HG03439 (cell line): Measurements from ENCODE around the gene CRELD1.
"Not testable (repeated sequence)": the region's sequence is repeated elsewhere in the genome, so short reads cannot be mapped to it uniquely, and the experiment has no call there.

Experiments used
- ATAC-seq: cut with Tn5 transposase; IDR thresholded peaks from one replicate; pipeline ENCODE4 v1.9.1; 2021; ENCODE audit warnings: mild to moderate bottlenecking, moderate library complexity; ENCODE audit not compliant: unreplicated experiment

CRELD1 gene, protein sequence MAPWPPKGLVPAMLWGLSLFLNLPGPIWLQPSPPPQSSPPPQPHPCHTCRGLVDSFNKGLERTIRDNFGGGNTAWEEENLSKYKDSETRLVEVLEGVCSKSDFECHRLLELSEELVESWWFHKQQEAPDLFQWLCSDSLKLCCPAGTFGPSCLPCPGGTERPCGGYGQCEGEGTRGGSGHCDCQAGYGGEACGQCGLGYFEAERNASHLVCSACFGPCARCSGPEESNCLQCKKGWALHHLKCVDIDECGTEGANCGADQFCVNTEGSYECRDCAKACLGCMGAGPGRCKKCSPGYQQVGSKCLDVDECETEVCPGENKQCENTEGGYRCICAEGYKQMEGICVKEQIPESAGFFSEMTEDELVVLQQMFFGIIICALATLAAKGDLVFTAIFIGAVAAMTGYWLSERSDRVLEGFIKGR

DNA sequence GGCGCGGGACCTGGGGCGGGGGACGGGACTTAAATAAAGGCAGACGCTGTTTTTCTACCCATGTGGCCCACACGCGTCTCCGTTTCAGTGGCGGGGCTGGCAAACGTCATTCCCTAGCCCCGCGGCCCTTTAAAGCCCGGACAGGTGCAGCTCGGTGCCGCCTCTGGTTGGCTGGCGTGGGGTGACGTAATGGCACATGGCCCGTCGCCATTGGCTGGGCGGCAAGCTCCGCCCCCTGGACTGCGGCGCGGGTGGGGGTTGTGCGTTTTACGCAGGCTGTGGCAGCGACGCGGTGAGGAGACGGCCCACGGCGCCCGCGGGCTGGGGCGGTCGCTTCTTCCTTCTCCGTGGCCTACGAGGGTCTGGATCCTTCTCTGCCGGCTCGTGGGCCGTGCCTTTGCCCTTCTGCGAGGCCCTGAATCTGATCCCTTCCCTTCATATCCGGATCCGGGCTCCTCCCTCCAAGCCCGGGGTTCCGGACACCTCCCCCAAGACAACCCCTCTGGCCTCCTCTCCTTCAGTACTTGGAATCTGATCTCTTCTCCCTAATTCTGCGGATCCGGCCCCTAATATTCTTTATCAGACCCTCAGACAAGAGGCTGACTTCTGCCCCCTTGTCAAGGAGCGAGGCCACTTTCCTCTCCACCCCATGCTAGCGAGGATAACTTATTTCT is at the start of gene CRELD1:
CRELD1 (plus strand) TSS at position 274 of the 674 bp plus-strand sequence. CDS start 605 bp downstream, outside the sequence.
- ATAC-seq = peak; percentile 88

- ATAC-seq = no peak
These were observed 49.0 kb upstream of the CRELD1 start for GRCh38 chr3:9884555-9885165.

DNA sequence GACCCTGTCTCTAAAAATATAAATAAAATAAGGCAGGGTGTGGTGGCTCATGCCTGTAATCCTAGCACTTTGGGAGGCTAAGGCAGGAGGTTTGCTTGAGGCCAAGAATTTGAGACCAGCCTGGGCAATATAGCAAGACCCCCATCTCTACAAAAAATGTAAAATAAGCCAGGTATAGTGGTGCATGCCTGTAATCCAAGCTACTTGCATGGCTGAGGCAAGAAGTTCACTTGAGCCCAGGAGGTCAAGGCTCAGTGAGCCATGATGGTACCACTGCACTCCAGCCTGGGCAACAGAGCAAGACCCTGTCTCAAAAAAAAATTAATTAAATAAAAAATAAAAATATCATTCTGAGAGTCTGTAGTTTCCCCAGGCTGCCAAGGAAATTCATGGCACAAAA is 47.3 kb upstream of the CRELD1 start:
- no peak for ATAC-seq

DNA sequence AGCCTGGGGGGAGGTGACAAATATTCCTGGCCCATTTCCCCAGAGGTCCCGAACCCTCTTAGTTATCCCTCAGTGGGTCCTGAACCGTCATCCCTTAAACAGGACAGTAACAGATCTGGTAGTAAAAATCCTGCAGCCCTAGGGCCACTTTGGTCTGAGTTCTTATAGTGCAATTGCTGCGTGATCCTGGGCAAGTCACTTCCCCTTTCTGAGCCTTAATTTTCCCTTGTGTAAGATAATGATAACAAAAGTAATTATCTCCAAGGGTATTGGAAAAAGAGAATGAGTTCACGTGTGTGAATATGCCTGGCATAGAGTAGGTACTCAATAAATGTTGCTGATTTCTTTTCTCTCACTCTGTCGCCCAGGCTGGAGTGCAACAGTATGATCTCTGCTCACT is 46.2 kb upstream of the CRELD1 start:
- no peak for ATAC-seq

DNA sequence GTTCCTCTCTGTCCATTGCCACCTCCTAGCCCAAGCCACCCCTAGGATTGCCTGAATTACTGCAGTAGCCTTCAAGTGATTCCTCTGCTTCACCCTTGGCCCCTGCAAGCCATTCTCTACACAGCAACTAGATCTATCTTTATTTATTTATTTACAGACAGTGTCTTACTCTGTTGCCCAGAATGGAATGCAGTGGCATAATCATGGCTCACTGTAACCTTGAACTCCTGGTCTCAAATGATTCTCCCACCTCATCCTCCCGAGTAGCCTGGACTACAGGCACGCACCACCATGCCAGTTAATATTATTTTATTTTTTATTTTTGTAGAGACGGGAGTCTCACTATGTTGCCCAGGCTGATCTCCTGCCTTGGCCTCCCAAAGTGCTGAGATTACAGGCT is 45.1 kb upstream of the CRELD1 start:
- ATAC-seq = no peak

GRCh38 chr3:9889405-9889804 is 44.2 kb upstream of the CRELD1 start:
- no peak for ATAC-seq

GRCh38 chr3:9890249-9891071 is 43.2 kb upstream of the CRELD1 start, which contains the start of gene JAGN1:
Gene JAGN1 (plus strand): TSS chr3:9890610. CDS start chr3:9890723, 113 bp downstream.
- peak; percentile 80 for ATAC-seq

DNA sequence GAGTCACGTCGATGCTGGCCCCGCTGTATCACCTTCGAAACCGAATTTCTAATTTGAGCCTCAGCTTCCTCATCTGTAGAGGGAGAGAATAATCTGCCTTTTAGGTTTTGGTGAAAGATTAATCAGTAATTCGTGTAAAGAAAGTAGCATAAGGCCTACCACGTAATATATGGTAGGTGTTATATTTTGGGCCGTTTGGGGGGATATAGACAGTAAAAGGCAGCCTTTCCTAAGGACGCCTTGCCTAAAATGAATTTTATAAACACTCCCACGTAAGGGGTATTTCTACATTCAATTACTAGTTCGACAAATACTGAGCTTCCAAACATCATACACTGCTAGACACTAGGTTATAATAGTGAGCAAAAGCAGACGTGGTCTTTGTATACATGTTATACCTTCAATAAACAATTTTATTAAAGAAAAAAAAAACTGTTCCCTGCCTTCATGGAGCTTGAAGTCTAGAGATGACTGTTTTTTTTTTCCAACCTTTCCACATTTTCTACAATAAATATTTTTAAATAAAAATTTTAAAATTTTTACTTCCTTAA is 42.5 kb upstream of the CRELD1 start:
- no peak for ATAC-seq

DNA sequence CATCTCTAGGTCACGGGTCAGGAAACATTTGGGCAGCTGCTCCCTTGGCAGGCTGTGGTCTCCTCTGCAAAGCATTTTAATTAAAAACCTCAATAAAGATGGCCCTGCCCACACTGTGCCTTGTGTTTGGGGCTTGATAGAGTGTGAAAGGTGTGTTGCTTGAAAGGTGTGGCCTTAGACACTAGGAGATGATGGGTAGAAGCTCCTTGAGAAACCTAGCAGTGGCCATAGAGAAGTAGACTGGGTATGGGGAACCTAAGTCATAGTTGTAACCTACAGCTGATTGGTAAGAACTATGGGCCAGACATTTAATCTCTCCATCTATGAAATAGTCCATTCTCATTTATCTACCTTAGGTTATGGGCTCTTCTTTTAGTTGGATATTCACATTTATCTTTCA is 39.9 kb upstream of the CRELD1 start:
- no peak for ATAC-seq

- not testable (repeated sequence) for ATAC-seq
These were observed 37.9 kb upstream of the CRELD1 start for GRCh38 chr3:9895715-9896114.

DNA sequence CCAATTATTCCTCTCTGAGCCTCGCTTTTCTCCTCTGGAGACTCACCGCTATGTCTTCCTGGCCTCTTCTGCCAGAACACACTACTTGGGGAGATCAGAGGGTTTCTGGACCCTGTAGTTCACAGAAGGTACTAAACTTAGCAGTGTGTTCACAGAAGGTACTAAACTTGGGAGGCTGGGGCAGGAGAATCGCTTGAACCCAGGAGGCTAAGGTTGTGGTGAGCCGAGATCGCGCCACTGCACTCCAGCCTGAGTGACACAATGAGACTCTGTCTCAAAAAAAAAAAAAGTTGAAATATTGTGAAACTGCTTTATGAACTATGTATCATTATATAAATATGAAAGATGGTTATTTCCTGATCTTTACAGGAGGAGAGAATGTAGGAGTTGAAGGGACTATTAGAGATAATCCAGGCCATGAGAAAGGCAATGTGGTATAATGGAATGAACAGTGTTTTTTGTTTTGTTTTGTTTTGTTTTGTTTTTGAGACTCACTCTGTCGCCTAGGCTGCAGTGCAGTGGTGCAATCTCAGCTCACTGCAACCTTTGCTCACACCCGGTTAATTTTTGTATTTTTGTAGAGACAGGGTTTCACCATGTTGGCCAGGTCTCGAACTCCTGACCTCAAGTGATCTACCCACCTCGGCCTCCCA is 36.8 kb upstream of the CRELD1 start:
- not testable (repeated sequence) for ATAC-seq

DNA sequence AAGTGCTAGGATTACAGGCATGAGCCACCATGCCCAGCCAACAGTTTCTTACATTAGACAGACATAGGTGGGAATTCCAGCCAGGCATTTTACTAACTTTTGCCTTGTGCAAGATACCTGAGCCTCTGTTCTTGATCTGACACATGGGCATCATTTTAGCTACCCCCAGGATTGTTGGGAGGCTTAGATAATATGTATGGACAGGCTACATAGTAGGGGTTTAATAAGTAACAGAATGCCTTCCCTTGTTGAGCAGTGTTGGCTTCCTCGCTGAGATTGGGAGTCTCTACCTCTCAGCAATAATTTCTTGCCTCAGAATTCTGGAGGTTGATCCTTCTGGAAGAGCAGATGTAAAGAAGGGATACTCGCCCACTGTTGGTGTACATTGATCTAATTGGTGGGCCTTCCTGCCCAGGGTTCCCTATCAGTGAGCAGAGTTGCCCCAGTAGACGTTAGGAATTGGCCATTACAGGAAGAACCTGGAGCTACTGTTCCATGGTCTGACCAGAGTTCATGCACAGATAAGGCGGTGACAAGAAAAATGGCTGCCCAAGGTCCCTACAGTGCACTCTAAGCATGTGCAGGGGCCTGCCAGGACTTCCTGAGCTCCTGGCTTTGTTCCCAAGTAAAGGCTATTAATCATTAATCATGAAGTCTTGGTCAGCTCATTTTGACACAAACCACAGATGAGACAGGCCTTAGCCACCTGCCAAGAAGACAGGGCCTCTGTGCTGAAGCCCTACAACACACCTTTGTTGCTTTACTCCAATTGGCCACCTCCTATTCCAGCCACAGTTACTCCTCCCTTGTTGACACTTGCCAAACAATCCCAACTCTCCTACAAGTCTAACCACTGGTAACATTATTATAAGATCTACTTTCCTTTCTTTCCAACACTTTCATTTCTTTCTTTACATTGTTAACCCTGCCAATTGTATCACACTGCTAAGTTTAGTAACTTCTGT is 35.9 kb upstream of the CRELD1 start:
- no peak for ATAC-seq

GRCh38 chr3:9898467-9899241 is 35.0 kb upstream of the CRELD1 start:
- no peak for ATAC-seq

- no peak for ATAC-seq
These were observed 34.3 kb upstream of the CRELD1 start for GRCh38 chr3:9899289-9899791.

GRCh38 chr3:9900965-9901415 is 32.6 kb upstream of the CRELD1 start:
- ATAC-seq = not testable (repeated sequence)

DNA sequence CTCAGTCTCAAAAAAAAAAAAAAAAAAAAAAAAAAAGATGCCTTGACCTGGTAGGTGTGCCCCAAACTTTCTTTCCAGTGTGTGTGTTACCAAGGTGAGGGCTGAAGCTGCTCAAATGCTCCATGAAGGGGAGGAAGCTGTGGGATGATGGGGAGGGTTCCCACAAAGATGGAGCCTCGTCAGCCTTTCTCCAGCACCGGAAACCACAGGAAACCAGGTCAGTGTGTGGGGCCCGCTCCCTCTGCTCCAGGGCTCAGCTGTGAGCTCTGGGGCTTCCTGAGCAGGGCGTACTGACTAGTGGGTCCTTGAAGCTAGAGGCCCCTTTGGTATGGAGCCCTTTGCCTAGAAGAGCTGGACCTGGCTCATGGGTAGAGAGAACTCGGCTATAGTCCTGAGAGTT is 31.7 kb upstream of the CRELD1 start:
- ATAC-seq = no peak

DNA sequence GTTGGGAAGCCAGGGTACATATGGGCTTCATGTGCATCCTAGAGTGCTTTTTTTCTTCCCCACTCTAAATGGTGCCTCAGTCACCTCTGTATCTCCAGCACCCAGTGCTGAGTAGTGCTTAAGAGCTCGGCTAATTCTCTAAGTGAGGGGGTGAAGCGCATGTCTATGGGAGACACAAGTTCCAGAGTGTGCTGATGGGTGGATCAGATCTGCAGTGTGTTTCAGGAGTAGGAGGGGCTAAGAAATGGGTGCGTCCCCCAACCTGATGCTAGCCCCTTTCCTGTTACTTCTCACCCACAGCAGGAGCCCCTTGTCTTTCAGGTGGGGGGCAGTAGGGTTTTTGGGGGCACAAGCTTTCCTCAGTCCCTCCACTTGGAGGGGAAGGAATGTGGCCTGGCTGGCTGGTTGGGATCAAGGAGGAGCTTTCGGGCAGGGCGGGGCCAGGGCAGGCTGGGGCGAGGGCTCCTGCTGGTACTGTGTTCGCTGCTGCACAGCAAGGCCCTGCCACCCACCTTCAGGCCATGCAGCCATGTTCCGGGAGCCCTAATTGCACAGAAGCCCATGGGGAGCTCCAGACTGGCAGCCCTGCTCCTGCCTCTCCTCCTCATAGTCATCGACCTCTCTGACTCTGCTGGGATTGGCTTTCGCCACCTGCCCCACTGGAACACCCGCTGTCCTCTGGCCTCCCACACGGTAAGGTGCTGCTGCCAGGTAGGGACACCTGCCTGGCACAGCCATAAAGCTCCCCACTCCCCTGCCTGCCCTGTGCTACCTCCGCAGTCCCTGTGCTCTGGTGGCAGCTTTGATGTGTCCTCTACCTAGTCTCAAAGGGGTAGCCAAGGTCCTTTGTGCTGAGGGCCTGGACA is 31.0 kb upstream of the CRELD1 start, which contains the start of gene IL17RE:
IL17RE (plus strand) TSS at position 477 of the 866 bp plus-strand sequence; CDS start at position 562, 85 bp downstream.
- ATAC-seq = no peak
